Osteoblast (primary cell): Measurements from ENCODE around the gene TM4SF4. TPM values are rescaled to one million over a fixed set of nuclear protein-coding genes. Genes with fewer than 3 reads are reported as not detected.

Experiments
- DNase-seq: peaks from one replicate; pipeline ENCODE4 v3.0.0; 2011; ENCODE audit warnings: low spot score, mixed read lengths; ENCODE audit not compliant: insufficient read length; ENCODE audit errors: missing footprints
- H2AFZ ChIP-seq: 2 replicates; pipeline ENCODE4 v1.6.0; 2011; ENCODE audit warnings: mild to moderate bottlenecking, low read length
- H3K27ac ChIP-seq: 2 replicates; pipeline ENCODE4 v1.5.1; 2011; ENCODE audit warnings: mild to moderate bottlenecking, low read depth, low read length, moderate library complexity
- H3K27me3 ChIP-seq: 2 replicates; pipeline ENCODE4 v1.6.0; 2012; ENCODE audit warnings: mild to moderate bottlenecking, control low read depth, inconsistent platforms, low read length, moderate library complexity; ENCODE audit not compliant: insufficient read depth
- H3K36me3 ChIP-seq: 2 replicates; pipeline ENCODE4 v1.5.1; 2011; ENCODE audit warnings: mild to moderate bottlenecking, low read length, control low read depth, moderate library complexity; ENCODE audit not compliant: insufficient read depth
- H3K4me1 ChIP-seq: 2 replicates; pipeline ENCODE4 v1.5.1; 2011; ENCODE audit warnings: mild to moderate bottlenecking, low read length, control low read depth, moderate library complexity; ENCODE audit not compliant: insufficient read depth
- H3K4me2 ChIP-seq: 2 replicates; pipeline ENCODE4 v1.6.0; 2011; ENCODE audit warnings: mild to moderate bottlenecking, low read length; ENCODE audit not compliant: insufficient read depth
- H3K4me3 ChIP-seq: fragments of 200-600 bp; sonication (generic); 3 replicates; pipeline ENCODE4 v1.5.1; 2012; ENCODE audit warnings: mild to moderate bottlenecking, low read length, inconsistent platforms; ENCODE audit not compliant: insufficient read depth
- H3K79me2 ChIP-seq: 2 replicates; pipeline ENCODE4 v1.6.0; 2012; ENCODE audit warnings: mild to moderate bottlenecking, low read length, control low read depth, inconsistent platforms; ENCODE audit not compliant: insufficient read depth
- H3K9me3 ChIP-seq: 2 replicates; pipeline ENCODE4 v1.5.1; 2011; ENCODE audit warnings: low read depth, low read length, control low read depth
- H4K20me1 ChIP-seq: 2 replicates; pipeline ENCODE4 v1.6.0; 2012; ENCODE audit warnings: mild to moderate bottlenecking, low read length, control low read depth; ENCODE audit not compliant: insufficient read depth
- CTCF ChIP-seq: IDR thresholded peaks from 2 replicates; pipeline ENCODE4 v1.5.1; 2011; ENCODE audit warnings: mild to moderate bottlenecking, low read depth, low read length, moderate library complexity; ENCODE audit errors: extremely low read depth
- total RNA-seq: library from RNA; depleted of rRNA; stranded (reverse); fragments of >200 nt; gene quantifications from 2 replicates; pipeline ENCODE4 v1.2.3, GENCODE V29; 2012

Gene TM4SF4
- total RNA-seq, 1 donor: not detected

- Histone ChIP-seq H3K9me3 (no peaks in the 10 kb centered on the region), H3K27ac (no peak overlapping the region)
Observed at GRCh38 chr3:149437710-149438109, 36.8 kb upstream of the TM4SF4 start.

DNA sequence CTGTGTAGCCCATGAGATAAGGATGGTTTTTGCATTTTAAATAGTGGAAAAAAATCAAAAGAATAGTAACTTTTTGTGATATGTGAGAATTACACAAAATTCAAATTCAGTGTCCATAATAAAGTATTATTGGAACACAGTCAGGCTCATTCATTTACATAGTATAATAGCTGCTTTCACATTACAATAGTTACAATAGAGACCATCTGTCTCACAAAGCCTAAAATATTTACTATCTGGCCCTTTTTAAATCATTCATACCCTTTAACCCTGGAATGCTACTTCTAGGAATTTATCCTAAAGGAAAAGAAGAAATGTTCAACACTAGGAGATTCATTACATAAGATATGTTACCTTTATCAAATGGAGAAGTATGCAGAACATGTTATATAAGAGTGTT lies 35.5 kb upstream of the TM4SF4 start:
- no peaks in the 10 kb centered on the region for H4K20me1 ChIP-seq
- H3K4me2 ChIP-seq: no peak overlapping the region
- H3K27ac ChIP-seq: no peak overlapping the region
- H3K9me3 ChIP-seq: no peaks in the 10 kb centered on the region
- no peaks in the 10 kb centered on the region for H3K27me3 ChIP-seq
- no peak for TF ChIP-seq CTCF
- H3K79me2 ChIP-seq: no peaks in the 10 kb centered on the region
- no peak overlapping the region for H3K4me3 ChIP-seq
- H3K4me1 ChIP-seq: peaks cover 25% of the 10 kb centered on the region
- no peaks in the 10 kb centered on the region for H3K36me3 ChIP-seq
- no peak for DNase-seq
- H2AFZ ChIP-seq: no peak overlapping the region

More at GRCh38 chr3:149437710-149438109, 36.8 kb upstream of the TM4SF4 start:
- no peaks in the 10 kb centered on the region for H3K36me3 ChIP-seq
- H3K27me3 ChIP-seq: no peaks in the 10 kb centered on the region
- peaks cover 12% of the 10 kb centered on the region for H3K4me1 ChIP-seq
- no peak overlapping the region for H2AFZ ChIP-seq
- H4K20me1 ChIP-seq: no peaks in the 10 kb centered on the region
- no peak overlapping the region for H3K4me2 ChIP-seq
- no peak for TF ChIP-seq CTCF
- H3K79me2 ChIP-seq: no peaks in the 10 kb centered on the region
- DNase-seq: no peak
- no peak overlapping the region for H3K4me3 ChIP-seq

DNA sequence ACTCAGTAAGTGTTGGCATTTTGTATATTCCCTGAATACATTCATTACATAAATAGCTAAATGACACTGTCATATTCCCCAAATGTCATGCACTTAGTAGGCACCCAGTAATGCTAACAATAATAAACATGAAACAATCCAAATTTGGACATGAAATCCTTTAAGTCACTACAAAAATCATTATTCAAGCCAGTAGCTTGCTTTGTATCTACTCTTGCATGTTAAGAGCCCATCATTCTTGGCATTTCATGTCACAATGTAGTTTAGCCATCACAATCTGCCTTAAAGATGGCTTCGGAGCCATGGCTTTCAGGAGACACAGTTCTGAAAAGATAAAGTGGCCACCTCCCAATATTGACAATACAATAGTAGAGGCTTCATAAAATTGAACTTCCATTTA lies 32.9 kb upstream of the TM4SF4 start:
- Histone ChIP-seq H2AFZ (no peak overlapping the region), H3K79me2 (no peaks in the 10 kb centered on the region), H3K4me2 (no peak overlapping the region), H3K36me3 (no peaks in the 10 kb centered on the region), H3K27ac (peak overlapping the region; percentile 84), H4K20me1 (no peaks in the 10 kb centered on the region), H3K9me3 (no peaks in the 10 kb centered on the region), H3K4me1 (peaks cover 29% of the 10 kb centered on the region), H3K4me3 (no peak overlapping the region), H3K27me3 (no peaks in the 10 kb centered on the region)
- TF ChIP-seq CTCF: no peak
- DNase-seq: no peak

DNA sequence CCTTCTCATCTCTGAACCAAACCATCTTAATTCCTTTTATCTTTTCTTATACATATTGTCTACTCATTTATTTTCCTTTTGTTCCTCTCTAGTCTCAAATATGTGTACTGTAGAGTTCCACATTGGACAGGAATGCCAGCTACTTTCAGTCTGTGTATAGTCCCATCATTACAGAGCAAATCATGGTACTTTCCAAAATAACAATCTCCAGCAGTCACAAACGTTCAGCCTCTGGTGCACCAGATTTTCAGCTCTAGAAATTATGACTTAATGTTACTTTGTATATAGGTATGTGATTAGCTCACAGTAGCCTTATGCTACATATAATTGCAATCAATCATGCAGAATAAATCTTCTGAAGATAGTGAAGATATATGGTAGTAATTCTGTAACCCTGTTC lies 32.5 kb upstream of the TM4SF4 start:
- no peak for DNase-seq
- H2AFZ ChIP-seq: no peak overlapping the region
- H4K20me1 ChIP-seq: no peaks in the 10 kb centered on the region
- H3K27me3 ChIP-seq: no peaks in the 10 kb centered on the region
- H3K79me2 ChIP-seq: no peaks in the 10 kb centered on the region
- no peaks in the 10 kb centered on the region for H3K9me3 ChIP-seq
- no peaks in the 10 kb centered on the region for H3K36me3 ChIP-seq
- H3K4me1 ChIP-seq: peaks cover 29% of the 10 kb centered on the region
- no peak for TF ChIP-seq CTCF
- peak overlapping the region; percentile 84 for H3K27ac ChIP-seq
- no peak overlapping the region for H3K4me2 ChIP-seq
- H3K4me3 ChIP-seq: no peak overlapping the region
